ENCODE data around the gene RAD51C. TPM values are rescaled to one million over a fixed set of nuclear protein-coding genes. Genes with fewer than 3 reads are reported as not detected.

Gene RAD51C
- total RNA-seq, 1 donor from 2014 or later = 37.6 TPM

DNA sequence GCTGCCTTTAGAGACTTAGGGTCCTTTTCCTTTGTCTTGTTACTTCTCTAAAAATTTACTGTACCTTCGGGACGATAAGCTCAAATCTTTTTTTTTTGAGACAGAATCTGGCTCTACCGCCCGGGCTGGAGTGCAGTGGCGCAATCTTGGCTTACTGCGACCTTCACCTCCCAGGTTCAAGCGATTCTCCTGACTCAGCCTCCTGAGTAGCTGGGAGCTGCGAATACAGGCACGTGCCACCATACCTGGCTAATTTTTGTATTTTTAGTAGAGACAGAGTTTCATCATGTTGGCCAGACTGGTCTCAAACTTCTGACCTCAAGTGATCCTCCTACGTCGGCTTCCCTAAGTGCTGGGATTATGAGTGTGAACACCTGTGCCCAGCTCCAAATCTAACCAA, 7.4 kb downstream of the RAD51C start:
- TF ChIP-seq CTCF (IDR thresholded peaks at IDR 0.05; ENCODE audit: borderline replicate concordance) = no peak
- H3K36me3 ChIP-seq = peaks cover 63% of the 10 kb centered on the region
- DNase-seq = no peak
- intact Hi-C loops (cut with micrococcal nuclease) = no loop called here
- H3K9me3 ChIP-seq (replicated peaks) = no peaks in the 10 kb centered on the region
- H3K27me3 ChIP-seq (ENCODE audit: low read depth) = no peaks in the 10 kb centered on the region
- no peaks in the 10 kb centered on the region for H3K4me1 ChIP-seq
- H3K27ac ChIP-seq (replicated peaks) = no peak overlapping the region
- no peak overlapping the region for H3K4me3 ChIP-seq

DNA sequence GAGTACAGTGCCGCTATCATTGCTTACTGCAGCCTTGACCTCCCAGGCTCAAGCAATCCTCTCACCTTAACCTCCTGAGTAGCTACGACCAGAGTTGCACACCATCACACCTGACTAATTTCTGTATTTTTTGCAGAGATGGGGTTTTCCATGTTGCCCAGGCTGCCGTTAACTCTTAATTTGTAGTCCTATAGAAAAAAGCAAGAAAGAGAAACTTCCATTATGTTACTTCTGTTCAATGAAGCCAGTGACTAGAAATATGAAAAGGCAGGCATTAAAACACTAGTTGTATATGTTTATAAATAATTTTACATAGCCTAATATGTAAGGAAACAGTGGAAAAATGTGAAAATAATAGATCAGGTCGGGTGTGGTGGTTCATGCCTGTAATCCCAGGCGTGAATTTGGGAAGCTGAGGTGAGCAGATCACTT, 9.7 kb downstream of the RAD51C start:
- DNase-seq = no peak
- intact Hi-C loops (cut with micrococcal nuclease) = no loop called here
- H3K4me1 ChIP-seq = no peaks in the 10 kb centered on the region
- H3K9me3 ChIP-seq (replicated peaks) = no peaks in the 10 kb centered on the region
- H3K36me3 ChIP-seq = peaks cover 51% of the 10 kb centered on the region
- H3K27me3 ChIP-seq (ENCODE audit: low read depth) = no peaks in the 10 kb centered on the region
- no peak for TF ChIP-seq CTCF (IDR thresholded peaks at IDR 0.05; ENCODE audit: borderline replicate concordance)
- no peak overlapping the region for H3K27ac ChIP-seq (replicated peaks)
- H3K4me3 ChIP-seq = no peak overlapping the region

DNA sequence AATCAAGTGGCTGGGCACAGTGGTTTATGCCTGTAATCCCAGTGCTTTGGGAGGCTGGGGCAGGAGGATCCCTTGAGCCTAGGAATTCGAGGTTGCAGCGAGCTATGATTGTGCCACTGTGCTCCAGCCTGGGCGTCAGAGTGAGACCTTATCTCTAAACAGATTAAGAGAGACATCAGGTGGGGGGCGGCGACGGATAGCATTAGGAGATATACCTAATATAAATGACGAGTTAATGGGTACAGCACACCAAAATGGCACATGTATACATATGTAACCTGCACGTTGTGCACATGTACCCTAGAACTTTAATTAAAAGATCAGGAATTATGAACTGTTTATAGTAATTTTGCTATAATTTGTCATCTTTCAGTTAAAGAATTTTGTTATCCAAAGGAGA, 10.3 kb downstream of the RAD51C start:
- Histone ChIP-seq H3K4me3 (no peak overlapping the region), H3K36me3 (peaks cover 56% of the 10 kb centered on the region), H3K27me3 (ENCODE audit: low read depth) (no peaks in the 10 kb centered on the region), H3K4me1 (no peaks in the 10 kb centered on the region), H3K27ac (replicated peaks) (no peak overlapping the region), H3K9me3 (replicated peaks) (no peaks in the 10 kb centered on the region)
- no peak for TF ChIP-seq CTCF (IDR thresholded peaks at IDR 0.05; ENCODE audit: borderline replicate concordance)
- no peak for DNase-seq
- intact Hi-C loops (cut with micrococcal nuclease) = no loop called here

DNA sequence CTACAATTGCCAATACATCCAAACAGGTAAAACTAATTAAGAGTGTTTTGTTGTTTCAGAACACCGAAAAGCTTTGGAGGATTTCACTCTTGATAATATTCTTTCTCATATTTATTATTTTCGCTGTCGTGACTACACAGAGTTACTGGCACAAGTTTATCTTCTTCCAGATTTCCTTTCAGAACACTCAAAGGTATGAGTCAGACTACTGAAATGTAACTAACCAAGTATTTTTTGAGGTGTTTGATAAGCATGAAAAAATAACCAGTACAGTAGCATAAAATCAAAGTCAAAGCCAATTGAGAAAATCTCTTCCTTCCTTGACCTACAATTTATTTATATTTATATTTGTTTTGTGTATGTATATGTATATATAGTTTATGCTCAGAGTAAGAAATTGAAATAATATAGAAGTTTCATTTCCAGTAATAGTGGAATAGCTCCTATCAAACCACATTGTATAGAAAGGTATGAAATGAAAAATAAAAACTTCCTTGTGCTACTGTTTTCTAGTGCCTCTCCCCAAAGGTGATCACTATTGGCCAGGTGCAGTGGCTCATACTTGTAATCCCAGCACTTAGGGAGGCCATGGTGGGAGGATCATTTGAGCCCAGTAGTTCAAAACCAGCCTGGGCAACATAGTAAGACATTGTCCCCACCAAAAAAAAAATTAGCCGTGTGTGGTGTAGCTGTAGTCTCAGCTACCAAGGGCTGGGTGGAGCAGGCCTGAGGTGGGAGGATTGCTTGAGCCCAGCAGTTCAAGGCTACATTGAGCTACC, 10.9 kb downstream of the RAD51C start:
- intact Hi-C loops (cut with micrococcal nuclease) = no loop called here
- no peak for DNase-seq
- H3K36me3 ChIP-seq = peaks cover 61% of the 10 kb centered on the region

DNA sequence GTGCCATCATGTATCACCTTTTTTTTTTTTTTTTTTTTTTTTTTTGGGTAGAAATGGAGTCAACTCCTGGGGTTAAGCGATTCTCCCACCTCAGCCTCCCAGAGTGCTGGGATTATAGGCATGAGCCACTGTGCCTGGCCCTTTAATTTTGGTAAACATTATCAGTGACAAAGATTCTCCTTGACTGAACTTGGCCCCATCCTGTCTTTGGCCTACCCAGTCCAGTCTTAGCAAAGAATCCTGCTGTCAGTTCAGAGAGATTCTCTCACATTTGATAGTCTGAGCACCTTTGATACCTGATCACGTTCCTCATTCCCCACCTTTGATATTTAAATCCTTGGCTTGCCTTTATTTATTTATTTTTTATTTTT, 11.5 kb downstream of the RAD51C start:
- Histone ChIP-seq H3K27me3 (ENCODE audit: low read depth) (no peaks in the 10 kb centered on the region), H3K4me1 (no peaks in the 10 kb centered on the region), H3K27ac (replicated peaks) (no peak overlapping the region), H3K36me3 (peaks cover 60% of the 10 kb centered on the region), H3K4me3 (no peak overlapping the region), H3K9me3 (replicated peaks) (no peaks in the 10 kb centered on the region)
- intact Hi-C loops (cut with micrococcal nuclease) = no loop called here
- no peak for TF ChIP-seq CTCF (IDR thresholded peaks at IDR 0.05; ENCODE audit: borderline replicate concordance)
- DNase-seq = no peak

More for the DNA sequence above, 10.9 kb downstream of the RAD51C start:
- H3K27me3 ChIP-seq (ENCODE audit: low read depth) = no peaks in the 10 kb centered on the region
- TF ChIP-seq CTCF (IDR thresholded peaks at IDR 0.05; ENCODE audit: borderline replicate concordance) = no peak
- H3K4me3 ChIP-seq = no peak overlapping the region
- no peaks in the 10 kb centered on the region for H3K4me1 ChIP-seq
- no peaks in the 10 kb centered on the region for H3K9me3 ChIP-seq (replicated peaks)
- no peak overlapping the region for H3K27ac ChIP-seq (replicated peaks)
